KMS-11 (cell line): ENCODE measurements around the gene OVOL3.

Source experiments
- H2AFZ ChIP-seq: fragments of 200-600 bp; sonication (generic); 2 replicates; pipeline ENCODE4 v1.6.1; 2016; ENCODE audit warnings: antibody characterized with exemption, mixed run types, low read depth
- H3K27ac ChIP-seq: fragments of 200-600 bp; sonication (generic); 2 replicates; pipeline ENCODE4 v1.6.1; 2016; ENCODE audit warnings: mild to moderate bottlenecking, mixed run types
- H3K27me3 ChIP-seq: fragments of 200-600 bp; sonication (generic); 2 replicates; pipeline ENCODE4 v1.6.1; 2017; ENCODE audit warnings: mild to moderate bottlenecking, low read depth, mixed run types, moderate library complexity; ENCODE audit not compliant: insufficient read depth
- H3K36me3 ChIP-seq: fragments of 200-600 bp; sonication (generic); 2 replicates; pipeline ENCODE4 v1.6.1; 2017; ENCODE audit warnings: mild to moderate bottlenecking, mixed run types; ENCODE audit not compliant: insufficient read depth
- H3K4me1 ChIP-seq: fragments of 200-600 bp; sonication (generic); 2 replicates; pipeline ENCODE4 v1.6.1; 2016; ENCODE audit warnings: mild to moderate bottlenecking, low read depth, mixed run types; ENCODE audit not compliant: poor library complexity, severe bottlenecking
- H3K4me2 ChIP-seq: fragments of 200-600 bp; sonication (generic); 2 replicates; pipeline ENCODE4 v1.7.0; 2016; ENCODE audit warnings: mild to moderate bottlenecking, mixed run types
- H3K4me3 ChIP-seq: fragments of 200-600 bp; sonication (generic); IDR thresholded peaks from 2 replicates; pipeline ENCODE4 v1.6.1; 2017; ENCODE audit warnings: low read depth, low read length, mixed read lengths; ENCODE audit not compliant: insufficient read depth
- H3K79me2 ChIP-seq: fragments of 200-600 bp; sonication (generic); 2 replicates; pipeline ENCODE4 v1.6.1; 2016; ENCODE audit warnings: low read depth, mixed run types; ENCODE audit not compliant: insufficient read depth
- H3K9ac ChIP-seq: fragments of 200-600 bp; sonication (generic); 2 replicates; pipeline ENCODE4 v1.6.1; 2016; ENCODE audit warnings: mild to moderate bottlenecking, mixed run types
- H4K20me1 ChIP-seq: fragments of 200-600 bp; sonication (generic); 2 replicates; pipeline ENCODE4 v1.6.1; 2016; ENCODE audit warnings: mild to moderate bottlenecking, mixed run types; ENCODE audit not compliant: insufficient read depth
- TF ChIP-seq, protein P1 (sequence below): fragments of 200-600 bp; sonication (generic); conservative IDR thresholded peaks from 2 replicates; pipeline ENCODE4 v1.6.1; 2017; ENCODE audit warnings: low read depth, mild to moderate bottlenecking, antibody characterized with exemption, low read length, moderate library complexity, mixed read lengths

OVOL3 gene

DNA sequence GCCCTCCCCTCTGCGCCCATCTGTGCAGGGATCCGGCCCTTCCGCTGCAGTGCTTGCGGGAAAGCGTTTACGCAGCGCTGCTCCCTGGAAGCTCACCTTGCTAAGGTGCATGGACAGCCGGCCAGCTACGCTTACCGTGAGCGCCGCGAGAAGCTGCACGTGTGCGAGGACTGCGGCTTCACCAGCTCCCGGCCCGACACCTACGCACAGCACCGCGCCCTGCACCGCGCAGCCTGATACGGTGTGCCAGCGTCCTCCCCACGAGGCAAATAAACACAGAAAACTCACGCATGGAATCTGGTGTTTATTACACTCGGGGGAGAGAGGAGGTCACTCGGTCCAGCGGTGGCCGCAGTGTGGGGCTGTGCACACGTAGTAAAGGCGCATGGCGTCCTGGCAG is 2.5 kb downstream of the OVOL3 start:
- Histone ChIP-seq H3K4me3 (no peak overlapping the region), H3K27ac (no peak overlapping the region), H4K20me1 (no peaks in the 10 kb centered on the region), H3K4me1 (peaks cover 12% of the 10 kb centered on the region), H3K9ac (peak overlapping the region; percentile 65; the same call in 1 of the 2 replicates), H3K79me2 (no peaks in the 10 kb centered on the region; the same call in 1 of the 2 replicates), H3K4me2 (peak overlapping the region; percentile 75), H3K36me3 (peaks cover 3% of the 10 kb centered on the region; the same call in 1 of the 2 replicates), H2AFZ (no peak overlapping the region), H3K27me3 (no peaks in the 10 kb centered on the region)
- TF ChIP-seq, protein P1, sequence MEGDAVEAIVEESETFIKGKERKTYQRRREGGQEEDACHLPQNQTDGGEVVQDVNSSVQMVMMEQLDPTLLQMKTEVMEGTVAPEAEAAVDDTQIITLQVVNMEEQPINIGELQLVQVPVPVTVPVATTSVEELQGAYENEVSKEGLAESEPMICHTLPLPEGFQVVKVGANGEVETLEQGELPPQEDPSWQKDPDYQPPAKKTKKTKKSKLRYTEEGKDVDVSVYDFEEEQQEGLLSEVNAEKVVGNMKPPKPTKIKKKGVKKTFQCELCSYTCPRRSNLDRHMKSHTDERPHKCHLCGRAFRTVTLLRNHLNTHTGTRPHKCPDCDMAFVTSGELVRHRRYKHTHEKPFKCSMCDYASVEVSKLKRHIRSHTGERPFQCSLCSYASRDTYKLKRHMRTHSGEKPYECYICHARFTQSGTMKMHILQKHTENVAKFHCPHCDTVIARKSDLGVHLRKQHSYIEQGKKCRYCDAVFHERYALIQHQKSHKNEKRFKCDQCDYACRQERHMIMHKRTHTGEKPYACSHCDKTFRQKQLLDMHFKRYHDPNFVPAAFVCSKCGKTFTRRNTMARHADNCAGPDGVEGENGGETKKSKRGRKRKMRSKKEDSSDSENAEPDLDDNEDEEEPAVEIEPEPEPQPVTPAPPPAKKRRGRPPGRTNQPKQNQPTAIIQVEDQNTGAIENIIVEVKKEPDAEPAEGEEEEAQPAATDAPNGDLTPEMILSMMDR, result no peak

- H3K79me2 ChIP-seq, result no peaks in the 10 kb centered on the region; the same call in 1 of the 2 replicates
- peaks cover 12% of the 10 kb centered on the region for H3K4me1 ChIP-seq
- H3K27ac ChIP-seq, result peak overlapping the region; percentile 67
- peak overlapping the region; percentile 86 for H2AFZ ChIP-seq
- no peaks in the 10 kb centered on the region for H4K20me1 ChIP-seq
- peaks cover 3% of the 10 kb centered on the region; the same call in 1 of the 2 replicates for H3K36me3 ChIP-seq
- no peaks in the 10 kb centered on the region for H3K27me3 ChIP-seq
- H3K4me2 ChIP-seq, result peak overlapping the region; percentile 75
- H3K9ac ChIP-seq, result peak overlapping the region; percentile 65
- H3K4me3 ChIP-seq, result no peak overlapping the region
- TF ChIP-seq, protein P1, result no peak
Measured at GRCh38 chr19:36113894-36114720, 3.2 kb downstream of the OVOL3 start.

DNA sequence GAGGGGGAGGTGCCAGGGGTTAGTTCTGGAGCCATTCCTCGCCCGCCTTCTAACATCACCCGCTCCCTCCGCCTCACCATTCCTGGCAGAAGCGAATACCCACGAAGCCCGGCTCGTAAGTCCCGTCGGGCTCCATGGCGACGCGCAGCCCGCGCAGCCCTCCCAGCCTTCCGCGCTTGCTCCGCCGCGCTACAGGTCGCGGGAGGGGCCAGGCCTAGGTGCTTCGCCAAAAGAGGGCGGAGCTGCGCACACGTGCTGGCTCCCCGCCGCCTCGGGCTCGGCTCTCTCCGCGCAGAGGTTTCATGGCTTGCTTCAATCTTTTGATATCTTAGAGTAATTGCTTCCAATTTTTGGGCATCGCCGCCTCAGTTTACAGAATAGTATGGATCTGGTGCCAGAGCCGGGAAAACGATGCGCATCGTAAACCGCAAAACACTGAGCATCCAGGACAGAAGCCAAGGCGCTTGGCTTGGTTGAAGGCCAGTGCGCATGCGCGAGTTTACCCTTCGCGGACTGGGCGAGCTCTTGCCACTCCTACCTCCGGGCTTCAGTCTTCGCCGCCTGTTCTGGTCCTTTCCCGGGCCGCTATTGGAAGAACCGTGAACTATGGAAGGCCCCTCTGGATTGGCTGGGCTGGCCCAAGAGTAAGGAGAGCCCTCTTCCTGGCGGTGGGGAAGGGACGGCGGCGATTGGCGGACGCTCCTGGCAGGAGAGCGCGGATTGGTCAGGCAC is 3.9 kb downstream of the OVOL3 start, which contains the start of gene POLR2I:
Gene POLR2I, minus strand, starts transcription at position 155 of the 732 bp plus-strand sequence. Its CDS starts 19 bp downstream, at position 136.
- H2AFZ ChIP-seq, result peak within 1 kb of the TSS; percentile 86
- no peaks in the 10 kb centered on the region for H4K20me1 ChIP-seq
- H3K9ac ChIP-seq, result peak within 1 kb of the TSS; percentile 65
- peaks cover 12% of the 10 kb centered on the region for H3K4me1 ChIP-seq
- H3K27ac ChIP-seq, result peak within 1 kb of the TSS; percentile 67
- H3K4me3 ChIP-seq, result no peak within 1 kb of the TSS
- no peaks in the 10 kb centered on the region for H3K27me3 ChIP-seq
- TF ChIP-seq, protein P1, result no peak
- peaks cover 3% of the 10 kb centered on the region; the same call in 1 of the 2 replicates for H3K36me3 ChIP-seq
- H3K79me2 ChIP-seq, result no peaks in the 10 kb centered on the region; the same call in 1 of the 2 replicates
- peak within 1 kb of the TSS; percentile 88 for H3K4me2 ChIP-seq

GRCh38 chr19:36115453-36116343 is 4.8 kb downstream of the OVOL3 start, which contains the start of gene TBCB:
Gene TBCB, plus strand, starts transcription at chr19:36115468. Its CDS starts 93 bp downstream, at chr19:36115561.
- TF ChIP-seq, protein P1, result no peak
- Histone ChIP-seq H3K79me2 (no peaks in the 10 kb centered on the region; the same call in 1 of the 2 replicates), H3K4me1 (peaks cover 12% of the 10 kb centered on the region)

More at GRCh38 chr19:36115453-36116343, 4.8 kb downstream of the OVOL3 start, which contains the start of gene TBCB:
- Histone ChIP-seq H3K36me3 (peaks cover 3% of the 10 kb centered on the region; the same call in 1 of the 2 replicates), H3K9ac (peak within 1 kb of the TSS; percentile 65), H3K27me3 (no peaks in the 10 kb centered on the region), H3K27ac (peak within 1 kb of the TSS; percentile 67), H2AFZ (peak within 1 kb of the TSS; percentile 86), H3K4me3 (no peak within 1 kb of the TSS), H3K4me2 (peak within 1 kb of the TSS; percentile 88), H4K20me1 (no peaks in the 10 kb centered on the region)
